GM18868 (cell line): ENCODE results near the gene NR0B2.
"Not testable (repeated sequence)": the region's sequence is repeated elsewhere in the genome, so short reads cannot be mapped to it uniquely, and the experiment has no call there.

Experiments
- ATAC-seq: cut with Tn5 transposase; IDR thresholded peaks from one replicate; pipeline ENCODE4 v1.9.1; 2021; ENCODE audit warnings: mild to moderate bottlenecking, moderate library complexity; ENCODE audit not compliant: unreplicated experiment

NR0B2 gene

GRCh38 chr1:26913754-26914619, at the start of gene NR0B2:
TSS of gene NR0B2 (minus strand) at chr1:26913975. CDS start at chr1:26913940, 35 bp downstream.
- ATAC-seq: no peak

- no peak for ATAC-seq
Observed at GRCh38 chr1:26961826-26962225, 48.1 kb upstream of the NR0B2 start.

GRCh38 chr1:26960625-26960966, 46.8 kb upstream of the NR0B2 start:
- ATAC-seq: no peak

- no peak for ATAC-seq
Observed at GRCh38 chr1:26959722-26960624, 46.2 kb upstream of the NR0B2 start, which contains the start of gene KDF1. TSS of gene KDF1 (minus strand) at chr1:26960468. CDS start at chr1:26952380, 8,088 bp downstream.

GRCh38 chr1:26959270-26959669, 45.5 kb upstream of the NR0B2 start:
- ATAC-seq: no peak

- no peak for ATAC-seq
Observed at GRCh38 chr1:26957306-26957705, 43.5 kb upstream of the NR0B2 start.

- ATAC-seq: no peak
Observed at GRCh38 chr1:26956321-26956720, 42.5 kb upstream of the NR0B2 start.

- no peak for ATAC-seq
Observed at GRCh38 chr1:26953374-26953773, 39.6 kb upstream of the NR0B2 start.

GRCh38 chr1:26951821-26952497, 38.2 kb upstream of the NR0B2 start:
- no peak for ATAC-seq

- ATAC-seq: no peak
Observed at GRCh38 chr1:26951216-26951615, 37.4 kb upstream of the NR0B2 start.

GRCh38 chr1:26950602-26951001, 36.8 kb upstream of the NR0B2 start:
- ATAC-seq: no peak

GRCh38 chr1:26949926-26950319, 36.1 kb upstream of the NR0B2 start:
- no peak for ATAC-seq

GRCh38 chr1:26949266-26949925, 35.6 kb upstream of the NR0B2 start:
- ATAC-seq: no peak

- not testable (repeated sequence) for ATAC-seq
Observed at GRCh38 chr1:26948725-26949057, 34.9 kb upstream of the NR0B2 start.

- ATAC-seq: no peak
Observed at GRCh38 chr1:26946270-26946669, 32.5 kb upstream of the NR0B2 start.

- no peak for ATAC-seq
Observed at GRCh38 chr1:26945728-26946127, 32.0 kb upstream of the NR0B2 start.

- ATAC-seq: no peak
Observed at GRCh38 chr1:26945138-26945537, 31.4 kb upstream of the NR0B2 start.

- ATAC-seq: no peak
Observed at GRCh38 chr1:26942656-26943055, 28.9 kb upstream of the NR0B2 start.

GRCh38 chr1:26941311-26941710, 27.5 kb upstream of the NR0B2 start:
- ATAC-seq: no peak

- no peak for ATAC-seq
Observed at GRCh38 chr1:26938659-26939025, 24.9 kb upstream of the NR0B2 start.
